RKO (cell line): ENCODE data around the gene ACO1.
A peak's percentile ranks its signal among the peaks of the same experiment; 100 is the strongest.

ENCODE experiments used
- DNase-seq: peaks from one replicate; pipeline ENCODE4 v3.0.0-alpha.2; 2016; ENCODE audit warnings: low spot score

The ACO1 gene

GRCh38 chr9:32382565-32383320, 1.7 kb upstream of the ACO1 start:
- no peak for DNase-seq

- no peak for DNase-seq
These were observed 460 bp upstream of the ACO1 start for GRCh38 chr9:32384002-32384363.

DNA sequence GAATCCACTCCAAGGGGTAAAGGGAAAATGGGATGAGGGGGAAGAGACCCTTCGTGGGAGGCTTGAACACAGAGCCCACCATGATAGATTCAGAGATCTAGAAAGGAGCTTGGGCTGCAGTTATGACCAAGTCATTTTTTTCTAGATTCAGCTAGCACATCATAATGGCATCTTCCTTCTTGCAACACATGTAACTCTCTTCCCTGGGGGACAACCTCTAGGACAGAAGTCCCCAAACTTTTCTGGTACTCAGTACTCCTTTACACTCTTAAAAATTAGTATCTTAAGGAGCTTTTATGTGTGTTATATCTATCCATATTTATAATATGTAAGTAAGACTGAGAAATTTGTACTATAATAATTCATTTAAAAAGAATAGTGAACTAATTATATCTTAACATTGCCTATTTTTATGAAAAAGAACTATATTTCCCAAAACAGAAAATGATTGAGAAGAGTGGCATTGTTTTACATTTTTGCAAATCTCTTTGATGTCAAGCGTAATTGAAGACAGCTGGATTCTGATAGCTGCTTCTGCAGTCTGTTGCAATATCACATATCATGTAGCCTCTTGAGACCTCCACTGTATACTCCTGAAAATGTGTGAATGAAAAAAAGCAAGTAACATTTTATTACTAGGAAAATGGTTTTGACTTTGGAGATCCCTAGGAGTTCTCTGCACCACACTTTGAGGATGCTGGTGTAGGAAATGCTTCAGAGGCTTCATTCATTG, 875 bp downstream of the ACO1 start:
- peak; percentile 58 for DNase-seq

GRCh38 chr9:32385885-32386283, 1.4 kb downstream of the ACO1 start:
- no peak for DNase-seq

- DNase-seq = no peak
These were observed 2.8 kb downstream of the ACO1 start for GRCh38 chr9:32387256-32387655.

DNA sequence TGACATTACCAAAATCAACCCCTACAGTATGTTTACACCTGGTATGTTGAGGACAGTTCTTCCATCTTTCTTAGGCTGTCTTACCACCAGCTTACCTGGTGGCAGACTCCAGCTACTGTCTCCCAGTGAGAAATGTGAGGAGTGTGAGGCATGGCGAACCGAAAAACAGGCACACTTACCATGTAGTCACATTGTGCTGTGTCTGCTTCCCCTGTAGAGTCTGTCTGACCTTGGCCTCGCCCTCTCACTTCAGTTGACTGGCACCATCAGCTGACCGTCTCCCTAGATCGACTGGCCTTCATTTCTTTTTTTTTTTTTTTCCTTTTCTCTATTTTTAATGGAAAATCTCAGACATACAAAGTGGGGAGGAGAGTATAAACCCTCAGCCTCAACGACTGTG, 4.9 kb downstream of the ACO1 start:
- no peak for DNase-seq

DNA sequence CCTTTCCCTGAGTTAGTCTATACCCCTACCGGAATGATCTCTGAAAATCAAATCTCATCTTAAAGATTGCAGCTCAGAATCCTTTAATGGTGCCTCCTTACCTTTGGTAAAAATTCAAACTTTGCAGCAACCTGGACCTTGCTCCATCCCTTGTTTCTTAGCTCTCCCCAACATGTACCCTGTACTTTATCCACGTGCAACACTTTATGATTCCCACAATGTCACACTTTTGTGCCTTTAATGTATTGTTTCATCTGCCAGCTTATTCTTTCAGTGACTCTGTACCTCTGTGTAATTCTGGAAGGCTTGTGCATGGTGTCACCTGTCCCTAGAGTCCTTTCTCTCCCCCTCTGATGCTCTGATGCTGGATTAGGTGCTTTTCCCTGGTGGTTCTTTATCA, 9.5 kb downstream of the ACO1 start:
- DNase-seq = no peak

DNA sequence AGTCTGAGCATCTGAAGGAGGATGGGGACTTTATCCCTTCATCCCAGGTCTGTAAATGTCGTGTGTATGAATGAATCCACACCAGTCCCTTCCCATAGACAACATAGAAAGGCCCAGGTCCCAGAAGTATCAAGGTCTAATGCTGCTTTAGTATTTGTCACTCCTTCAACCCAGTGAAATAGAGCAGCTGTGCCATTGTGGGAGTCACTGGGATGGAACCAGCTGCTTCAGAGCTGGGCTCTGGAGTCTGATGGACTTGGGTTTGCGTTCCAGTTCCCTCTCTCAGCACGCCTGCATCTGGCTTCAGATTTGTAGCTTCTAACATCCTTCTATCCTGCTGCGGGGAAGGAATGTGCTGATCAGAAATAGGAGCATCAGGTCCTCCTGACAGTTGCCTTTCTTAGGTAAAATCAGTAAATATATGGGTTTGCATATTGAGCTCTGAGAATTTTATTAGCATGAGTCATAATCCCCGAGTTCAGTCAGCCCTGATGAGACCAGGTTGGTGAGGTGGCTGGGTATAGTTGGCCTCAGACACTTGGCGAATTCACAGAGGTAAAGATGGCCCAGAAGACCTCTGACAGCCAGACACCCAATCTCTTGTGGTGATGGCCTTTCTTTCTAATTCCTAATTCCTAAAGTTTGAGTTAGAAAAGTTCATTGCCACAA, 10.1 kb downstream of the ACO1 start:
- no peak for DNase-seq

DNA sequence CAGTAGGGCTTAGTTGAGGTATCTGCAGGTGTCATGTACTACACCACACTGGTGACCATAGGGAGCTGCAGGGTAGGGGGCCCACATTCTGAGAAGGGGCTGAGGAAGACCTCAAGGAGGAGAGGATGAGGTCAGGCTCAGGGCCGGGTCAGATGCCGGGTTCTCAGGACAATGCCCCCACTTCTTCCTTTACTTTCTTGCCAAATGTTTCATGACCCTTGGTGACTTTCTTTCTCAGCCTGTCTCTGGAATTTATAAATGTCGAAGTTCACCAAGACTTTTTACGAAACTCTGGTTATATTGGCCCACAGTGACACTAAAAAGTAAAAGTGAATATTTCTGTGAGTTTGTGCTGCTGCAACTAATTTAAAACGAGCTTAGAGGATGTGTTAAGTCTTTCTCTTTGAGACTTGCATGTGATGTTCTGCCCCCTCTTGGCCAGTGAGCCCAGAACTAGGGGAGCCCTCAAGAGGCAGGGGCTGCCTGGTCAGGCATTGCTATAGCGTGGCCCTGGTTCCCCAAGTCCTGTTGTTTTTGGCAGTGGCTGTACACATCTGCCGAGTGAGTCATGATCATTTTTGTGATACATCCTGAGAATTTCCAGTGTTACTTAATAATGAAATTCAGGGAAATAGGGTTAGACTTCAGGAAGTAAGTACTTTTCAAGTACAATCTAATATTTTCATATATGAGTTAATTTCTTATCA, 11.2 kb downstream of the ACO1 start:
- peak; percentile 44 for DNase-seq

DNA sequence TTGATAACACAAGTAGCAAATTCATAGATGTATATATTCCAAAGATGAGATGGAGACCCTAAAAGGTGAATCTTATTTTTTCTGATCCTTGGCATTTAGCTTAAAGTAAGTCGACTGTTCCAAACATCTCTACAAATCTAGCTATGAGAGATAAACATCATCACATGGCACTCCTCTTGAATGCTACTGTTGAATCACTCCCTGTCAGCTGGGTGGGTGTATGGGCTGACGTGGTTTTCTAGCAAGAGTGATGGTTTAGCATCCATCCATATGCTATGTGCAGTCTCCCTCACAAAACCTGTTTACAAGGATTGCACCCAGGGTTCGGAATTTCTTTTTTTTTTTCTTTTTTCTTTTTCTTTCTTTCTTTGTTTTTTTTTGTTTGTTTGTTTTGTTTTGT, 13.8 kb downstream of the ACO1 start:
- DNase-seq = no peak

GRCh38 chr9:32399110-32399815, 14.8 kb downstream of the ACO1 start:
- DNase-seq = no peak

DNA sequence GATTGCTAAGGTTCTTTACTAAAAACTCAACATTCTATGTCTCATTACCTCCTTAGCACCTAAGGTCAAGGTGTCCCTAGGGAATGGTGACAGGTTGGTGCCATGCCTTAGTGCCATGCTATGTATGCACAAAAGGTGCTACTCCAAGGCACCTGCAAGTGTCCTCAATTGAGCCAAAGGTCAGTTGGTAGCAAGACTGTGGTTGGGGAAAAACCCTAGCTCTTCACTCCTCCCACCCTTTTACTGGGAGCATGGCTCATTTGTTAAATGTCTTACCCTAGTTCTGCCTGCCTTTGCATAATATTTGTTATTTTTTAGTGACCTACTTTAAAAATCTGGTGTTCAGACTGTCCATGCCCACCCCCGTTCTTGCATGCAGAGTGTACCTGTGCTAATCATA, 17.0 kb downstream of the ACO1 start:
- no peak for DNase-seq

DNA sequence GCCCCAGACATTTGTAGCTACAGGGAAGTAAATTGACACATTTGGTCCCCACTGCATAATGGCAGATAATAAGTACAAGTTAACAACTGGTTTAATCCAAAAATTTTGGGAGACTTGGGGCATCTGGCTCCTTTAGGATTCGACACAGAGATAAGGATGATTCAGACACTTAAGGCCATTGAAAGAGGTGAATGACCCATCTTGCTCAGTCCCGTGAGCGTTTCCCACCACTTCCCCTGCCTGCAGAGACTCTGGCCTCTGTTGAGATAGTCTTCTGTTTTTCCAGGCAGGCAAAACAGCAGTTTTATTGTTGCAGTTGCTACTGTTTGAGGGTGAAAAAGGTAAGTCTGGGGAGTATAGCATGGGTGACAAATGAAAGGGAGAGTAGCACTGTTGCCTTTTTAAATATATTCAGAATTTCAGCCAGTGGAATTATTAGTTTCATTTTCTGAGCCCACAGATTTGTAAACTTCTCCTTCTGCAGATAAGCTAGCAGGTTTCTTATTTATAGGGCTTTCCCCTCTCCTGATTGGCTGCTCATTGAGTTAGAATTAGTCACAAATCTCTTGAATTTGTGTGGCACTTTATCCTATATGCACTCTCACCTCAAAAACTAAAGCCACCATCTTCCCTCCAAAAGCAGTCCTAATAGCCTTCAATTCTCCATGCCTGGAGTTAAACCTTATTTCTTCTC, 19.3 kb downstream of the ACO1 start:
- DNase-seq = no peak

GRCh38 chr9:32404402-32404801, 20.0 kb downstream of the ACO1 start:
- no peak for DNase-seq

DNA sequence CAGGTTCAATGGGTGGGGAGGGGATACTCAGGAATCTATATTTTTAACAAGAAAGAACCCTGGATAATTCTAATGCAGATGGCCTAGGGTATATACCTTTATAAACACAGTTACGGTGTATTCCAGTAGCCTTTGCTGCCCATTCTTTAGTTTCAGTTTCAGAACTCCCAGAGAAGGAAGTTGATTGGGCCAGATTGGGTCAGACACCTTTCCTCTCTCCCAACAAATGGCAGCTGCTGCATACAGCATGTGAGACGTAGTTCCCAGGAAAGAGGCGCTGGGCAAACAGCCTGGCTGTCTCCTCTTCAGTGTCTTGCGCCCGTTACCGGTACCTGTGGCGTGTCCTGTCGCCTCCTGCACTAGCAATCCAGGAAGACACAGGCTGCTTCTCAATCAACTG, 20.4 kb downstream of the ACO1 start:
- no peak for DNase-seq

GRCh38 chr9:32405506-32405905, 21.1 kb downstream of the ACO1 start:
- DNase-seq = no peak

DNA sequence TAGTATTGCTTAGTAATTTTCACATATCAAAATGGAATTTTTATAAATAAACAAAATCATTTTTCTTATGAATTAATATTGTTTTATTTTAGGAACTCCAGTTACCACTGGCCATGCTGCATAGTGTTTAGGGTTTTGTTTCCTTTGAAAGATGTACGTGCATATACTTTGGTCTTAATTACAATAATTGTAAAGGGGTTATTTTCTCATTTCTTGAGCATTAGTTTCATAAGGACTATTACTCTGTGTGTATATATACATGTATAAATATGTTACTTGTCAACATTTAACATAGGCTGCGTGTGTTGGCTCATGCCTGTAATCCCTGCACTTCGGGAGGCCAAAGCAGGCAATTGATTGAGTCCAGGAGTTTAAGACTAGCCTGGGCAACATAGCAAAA, 21.6 kb downstream of the ACO1 start:
- no peak for DNase-seq

DNA sequence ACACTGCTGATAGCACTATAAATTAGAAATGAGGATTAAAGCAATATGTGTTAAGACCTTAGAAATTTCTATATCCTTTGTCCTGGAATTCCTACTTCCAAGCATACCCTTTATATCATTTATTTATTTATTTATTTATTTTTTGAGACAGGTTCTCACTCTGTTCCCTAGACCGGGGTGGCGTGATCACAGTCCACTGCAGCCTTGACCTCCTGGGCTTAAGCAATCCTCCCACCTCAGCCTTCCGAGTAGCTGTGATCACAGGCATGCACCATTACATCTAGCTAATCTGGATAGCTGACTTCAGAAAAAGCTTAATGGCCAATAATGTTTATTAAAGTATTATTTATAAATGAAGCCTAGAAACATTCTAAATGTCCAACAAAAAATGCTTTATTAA, 27.3 kb downstream of the ACO1 start:
- DNase-seq = no peak

GRCh38 chr9:32412440-32412839, 28.0 kb downstream of the ACO1 start:
- DNase-seq = no peak

DNA sequence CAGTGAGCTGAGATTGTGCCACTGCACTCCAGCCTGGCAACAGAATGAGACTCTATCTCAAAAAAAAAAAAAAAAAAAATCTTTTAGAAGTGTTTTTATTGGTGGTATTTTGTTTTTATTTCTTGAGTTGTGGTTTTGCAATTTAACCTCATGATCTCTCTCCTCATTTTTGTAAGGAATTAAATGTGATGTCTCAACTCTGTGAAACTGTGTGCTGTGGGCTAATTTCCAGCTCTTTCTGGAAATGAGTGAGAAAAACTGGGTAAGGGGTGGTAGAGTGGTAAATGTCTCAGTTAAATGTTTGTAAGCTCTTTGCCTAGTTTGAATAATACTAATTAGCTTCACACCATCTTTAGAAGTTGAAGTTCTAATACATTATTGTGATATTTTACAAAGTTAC, 29.0 kb downstream of the ACO1 start:
- no peak for DNase-seq

GRCh38 chr9:32414856-32415255, 30.4 kb downstream of the ACO1 start:
- DNase-seq = no peak
